Stimulated activated CD8-positive, alpha-beta memory T cell treated with anti-CD3 and anti-CD28 coated beads, Interleukin-15, amount 100 ng/mL, for 4 hours (primary cell): Measurements from ENCODE around the gene TMSB15C.

Experiments used
- DNase-seq, 2 donors: peaks; one replicate each; pipeline ENCODE4 v3.0.0-alpha.2; 2020; ENCODE audit warnings: low read depth in 2 of 2

TMSB15C gene

GRCh38 chrX:104047171-104047570, 28.9 kb downstream of the TMSB15C start:
- no peak for DNase-seq

- no peak for DNase-seq
Measured at GRCh38 chrX:104045642-104046041, 30.4 kb downstream of the TMSB15C start.

GRCh38 chrX:104041003-104041402, 35.0 kb downstream of the TMSB15C start:
- no peak for DNase-seq

- DNase-seq: no peak
Measured at GRCh38 chrX:104039689-104040505, 36.1 kb downstream of the TMSB15C start, which contains the start of gene H2BW2. TSS of gene H2BW2 (plus strand) at chrX:104039956. CDS start at chrX:104039995, 39 bp downstream.
